AG04450 (cell line): Measurements from ENCODE around the gene HIVEP2. TPM values are rescaled to one million over a fixed set of nuclear protein-coding genes. Genes with fewer than 3 reads are reported as not detected.
A peak's percentile ranks its signal among the peaks of the same experiment; 100 is the strongest.

Experiments
- CTCF ChIA-PET: fragments of 300-600, 350-600 bp; formaldehyde crosslinking; extraction: SDS; loops from one replicate; lab custom pipeline; 2022; ENCODE audit warnings: antibody characterized with exemption, inconsistent platforms; lab: Charles Lee
- POLR2A ChIA-PET: fragments of 350-600 bp; formaldehyde crosslinking; extraction: SDS; loops from one replicate; lab custom pipeline; 2021; ENCODE audit warnings: antibody characterized with exemption, inconsistent platforms; lab: Yijun Ruan, JAX
- DNase-seq: peaks from one replicate; pipeline ENCODE4 v3.0.0-alpha.2; 2011; ENCODE audit warnings: low read depth, low spot score
- H3K27ac ChIP-seq: one replicate; pipeline ENCODE4 v1.5.1; 2012; ENCODE audit warnings: low read depth, low read length, control low read depth
- H3K27me3 ChIP-seq: one replicate; pipeline ENCODE4 v1.6.0; 2012; ENCODE audit warnings: low read length; ENCODE audit not compliant: control insufficient read depth, insufficient read depth
- H3K4me3 ChIP-seq: 2 replicates; pipeline ENCODE4 v1.5.1; 2011; ENCODE audit warnings: mild to moderate bottlenecking, low read depth, low read length, control low read depth
- H3K9me3 ChIP-seq: 2 replicates; pipeline ENCODE4 v1.5.1; 2012; ENCODE audit warnings: low read length; ENCODE audit not compliant: control insufficient read depth, insufficient read depth
- CTCF ChIP-seq: IDR thresholded peaks from 2 replicates; pipeline ENCODE4 v1.5.1; 2011; ENCODE audit warnings: low read depth, low read length, control low read depth, inconsistent platforms
- polyA plus RNA-seq: library from polyadenylated mRNA; depleted of rRNA; stranded (reverse); fragments of >200 nt; gene quantifications from 2 replicates; pipeline ENCODE4 v1.2.3, GENCODE V29; 2011

HIVEP2 gene
- polyA plus RNA-seq, 1 experiment, result 4.9 TPM

GRCh38 chr6:142842418-142843261, 102.3 kb downstream of the HIVEP2 start:
- H3K9me3 ChIP-seq, result no peaks in the 10 kb centered on the region
- peak overlapping the region; percentile 3; the same call in 1 of the 2 replicates for H3K4me3 ChIP-seq
- H3K27ac ChIP-seq, result no peak overlapping the region
- ChIA-PET POLR2A (no interaction called here), CTCF (interaction anchor here (0.9 to 1.8 kb wide), 2 partner anchors 368 to 585 kb away, joined by 3 to 4 read pairs; no protein-coding TSS in a partner anchor)
- DNase-seq, result no peak
- no peak for TF ChIP-seq CTCF
- no peaks in the 10 kb centered on the region for H3K27me3 ChIP-seq

GRCh38 chr6:142841915-142842314, 103.1 kb downstream of the HIVEP2 start:
- H3K27me3 ChIP-seq, result no peaks in the 10 kb centered on the region
- TF ChIP-seq CTCF, result no peak
- DNase-seq, result no peak
- H3K9me3 ChIP-seq, result no peaks in the 10 kb centered on the region
- no peak overlapping the region for H3K4me3 ChIP-seq
- POLR2A ChIA-PET, result no interaction called here
- H3K27ac ChIP-seq, result no peak overlapping the region
- CTCF ChIA-PET, result interaction anchor here (1.8 kb wide), 1 partner anchor 585 kb away, joined by 4 read pairs; no protein-coding TSS in a partner anchor

DNA sequence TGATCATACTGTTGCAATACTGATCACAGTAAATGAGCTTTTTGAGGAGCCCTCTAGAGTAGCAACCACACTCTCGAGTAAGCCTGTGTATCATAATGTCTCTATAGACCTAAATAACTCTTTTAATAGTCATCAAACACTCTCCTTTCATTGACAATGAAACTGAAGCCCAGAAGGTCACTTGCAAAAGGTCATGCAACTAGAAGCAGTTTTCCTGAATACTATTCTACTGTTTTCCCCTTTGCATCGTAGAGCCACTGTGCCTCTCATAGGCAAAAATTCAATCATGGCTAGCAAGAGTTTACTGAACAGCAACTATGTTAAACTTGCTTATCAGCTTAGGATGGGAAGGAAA, 105.3 kb downstream of the HIVEP2 start:
- no peak for DNase-seq
- no peaks in the 10 kb centered on the region for H3K27me3 ChIP-seq
- no peak overlapping the region for H3K4me3 ChIP-seq
- no peaks in the 10 kb centered on the region for H3K9me3 ChIP-seq
- ChIA-PET CTCF (no interaction called here), POLR2A (no interaction called here)
- no peak overlapping the region for H3K27ac ChIP-seq
- no peak for TF ChIP-seq CTCF

DNA sequence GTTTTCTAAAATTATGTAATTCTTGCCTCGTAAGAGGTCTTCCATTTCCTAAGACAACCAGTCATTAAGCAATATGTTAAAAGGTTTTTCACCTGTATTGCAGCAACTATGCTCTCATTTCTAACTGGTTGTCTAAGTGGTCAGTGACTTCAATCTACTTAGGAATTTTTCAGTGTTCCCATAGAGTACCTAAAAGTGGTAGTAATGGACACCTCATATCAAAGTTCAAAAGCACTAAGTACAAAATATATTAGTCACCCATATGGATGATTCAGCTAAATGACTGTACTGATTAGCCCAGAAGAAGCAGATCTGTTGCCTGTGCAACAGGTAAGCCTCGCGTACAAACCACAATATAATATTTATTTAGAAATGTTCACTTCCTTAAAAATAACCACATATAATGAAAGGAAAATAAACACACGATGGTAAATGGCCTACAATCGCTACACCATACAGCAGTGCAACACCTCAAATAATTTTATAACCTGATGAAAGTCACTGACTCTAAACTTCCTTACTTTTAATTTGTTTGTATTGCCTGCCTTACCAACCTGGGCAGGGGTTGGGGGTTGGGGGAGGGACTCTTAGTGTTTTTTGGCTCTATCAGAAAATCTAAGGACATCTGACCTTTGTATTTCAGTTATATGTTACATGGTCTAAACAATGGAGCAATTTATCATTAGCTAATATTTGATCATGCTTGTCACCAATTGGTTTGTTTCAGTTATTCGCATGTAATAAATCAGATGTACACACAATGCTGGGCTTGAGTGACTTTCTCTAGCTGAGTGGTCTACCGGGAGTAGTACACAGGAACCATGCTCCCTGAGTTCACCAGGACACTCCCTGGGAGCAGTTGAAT, 105.9 kb downstream of the HIVEP2 start:
- H3K27me3 ChIP-seq, result no peaks in the 10 kb centered on the region
- H3K27ac ChIP-seq, result no peak overlapping the region
- ChIA-PET CTCF (no interaction called here), POLR2A (no interaction called here)
- no peak for TF ChIP-seq CTCF
- no peak overlapping the region for H3K4me3 ChIP-seq
- H3K9me3 ChIP-seq, result no peaks in the 10 kb centered on the region
- DNase-seq, result no peak
